CD1c-positive myeloid dendritic cell (primary cell): ENCODE results near the gene SLX4IP.

Experiments
- DNase-seq: peaks from one replicate; pipeline ENCODE4 v3.0.0-alpha.2; 2016; ENCODE audit errors: extremely low spot score

SLX4IP gene

DNA sequence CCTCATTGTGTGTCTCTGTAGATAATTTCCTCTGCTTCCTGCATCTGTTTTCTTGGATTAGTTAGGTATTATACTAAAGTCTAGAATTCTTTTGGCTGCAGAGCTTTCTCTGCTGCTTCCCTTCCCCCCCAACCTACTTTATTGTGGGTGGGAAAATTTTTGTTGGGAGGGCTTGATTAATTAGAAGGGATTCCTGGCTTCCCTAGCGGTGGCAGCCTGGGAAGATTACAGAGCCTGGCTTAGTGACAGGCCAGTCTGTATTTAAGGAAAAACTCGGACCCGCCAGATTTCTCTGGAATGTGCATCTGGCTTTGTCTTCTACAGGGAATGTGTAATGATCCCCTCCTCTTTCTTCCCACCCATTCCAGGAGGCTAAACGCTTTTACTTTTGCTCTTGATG is 31.2 kb downstream of the SLX4IP start:
- no peak for DNase-seq

DNA sequence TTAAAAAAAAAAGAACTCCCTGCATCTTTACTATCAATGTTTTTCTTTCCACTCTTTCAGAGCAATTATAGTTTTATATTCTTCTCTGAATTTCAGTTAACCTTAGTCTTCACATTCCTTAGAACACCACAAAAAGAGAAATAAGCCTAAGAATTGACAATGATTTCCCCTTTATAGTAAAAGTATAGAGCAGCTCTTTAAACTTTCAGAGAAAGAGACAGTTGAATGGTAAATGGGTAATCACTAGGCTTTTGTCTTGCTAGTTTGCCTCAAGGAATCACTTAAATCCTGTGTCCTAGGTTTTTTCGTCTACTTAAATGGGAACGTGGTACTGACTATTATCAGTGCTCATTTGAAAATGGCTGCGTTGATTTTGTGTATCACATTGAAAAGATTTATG is 31.8 kb downstream of the SLX4IP start:
- no peak for DNase-seq

- DNase-seq = no peak
Measured at GRCh38 chr20:10467681-10468339, 32.7 kb downstream of the SLX4IP start.

DNA sequence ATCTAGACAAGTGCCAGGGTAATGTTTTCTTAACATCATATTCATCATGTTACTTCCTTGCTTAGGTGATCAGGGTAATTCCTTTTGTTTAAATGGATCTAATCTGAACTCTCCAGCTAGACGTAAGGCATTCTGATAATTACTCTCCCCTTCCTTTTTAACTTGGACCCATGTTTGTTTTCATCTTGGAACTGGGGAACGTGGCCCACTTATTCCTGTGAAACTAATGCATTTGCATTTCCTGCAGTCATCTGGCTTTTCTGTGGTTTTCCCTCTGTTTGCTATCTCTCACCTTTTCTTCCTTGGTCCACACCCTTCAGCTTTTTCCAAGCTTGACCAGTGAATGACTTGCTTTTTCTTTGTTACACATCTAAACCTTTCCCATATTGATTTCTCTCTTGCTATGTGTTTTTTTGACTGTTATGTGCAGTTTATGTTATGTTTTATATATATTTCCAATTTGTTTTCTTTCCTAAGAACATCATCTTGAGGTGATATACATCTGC is 33.3 kb downstream of the SLX4IP start:
- DNase-seq = no peak

DNA sequence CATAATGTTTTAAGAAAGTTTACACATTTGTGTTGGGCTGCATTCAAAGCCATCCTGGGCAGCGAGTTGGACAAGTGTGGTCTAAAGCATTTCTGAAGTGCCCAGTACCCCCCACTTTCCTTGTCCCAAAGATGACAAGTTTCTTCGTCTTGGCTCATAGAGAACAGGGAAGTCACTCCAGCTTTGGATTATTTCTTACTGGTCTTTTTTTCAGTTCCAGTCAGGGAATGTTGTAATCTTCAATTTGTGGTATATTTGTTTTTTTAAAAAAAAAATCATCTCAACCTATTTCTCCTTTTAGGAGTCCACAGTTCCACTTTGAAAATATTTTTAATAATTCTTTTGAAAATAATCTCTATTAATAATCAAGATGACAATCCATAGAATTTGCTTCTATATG is 34.0 kb downstream of the SLX4IP start:
- DNase-seq = peak; percentile 79

DNA sequence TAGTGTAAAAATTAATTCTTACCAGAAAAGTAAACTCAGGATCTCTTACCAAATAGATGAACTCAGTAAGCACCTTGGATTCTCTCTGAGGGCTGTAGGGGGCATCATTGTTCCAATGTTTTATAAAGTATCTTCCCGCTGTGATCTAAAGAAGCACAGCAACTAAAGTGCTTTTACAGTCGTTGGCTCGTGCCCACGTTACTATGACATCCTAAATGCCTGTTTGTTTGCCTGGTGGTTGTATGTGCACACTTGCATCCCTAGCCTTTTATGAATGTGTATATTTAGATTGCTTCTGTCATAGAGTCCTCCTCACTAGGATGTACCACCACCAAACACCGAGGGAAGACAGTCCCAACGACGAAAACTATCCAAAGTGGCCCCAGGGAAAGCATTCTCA is 34.5 kb downstream of the SLX4IP start:
- DNase-seq = peak; percentile 74

DNA sequence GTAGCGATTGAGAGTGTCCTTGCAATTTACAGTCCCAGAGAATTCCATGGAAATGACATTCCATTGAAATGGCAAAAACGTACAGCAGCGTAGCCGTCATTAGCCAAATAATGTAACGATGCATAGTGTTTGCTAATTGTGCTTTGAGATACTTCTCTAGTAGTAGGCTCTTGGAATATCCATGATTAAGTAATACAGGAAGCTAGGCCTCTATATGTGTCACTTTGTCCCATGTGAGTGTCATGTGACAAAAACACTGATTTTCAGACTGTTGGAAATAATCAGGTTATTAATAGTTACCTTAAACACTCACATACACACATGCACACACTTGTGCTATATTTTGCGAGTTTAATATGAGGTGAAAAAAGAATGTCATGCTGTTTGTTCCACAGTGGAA is 35.2 kb downstream of the SLX4IP start:
- peak; percentile 54 for DNase-seq

GRCh38 chr20:10472871-10473270 is 37.8 kb downstream of the SLX4IP start:
- DNase-seq = no peak

DNA sequence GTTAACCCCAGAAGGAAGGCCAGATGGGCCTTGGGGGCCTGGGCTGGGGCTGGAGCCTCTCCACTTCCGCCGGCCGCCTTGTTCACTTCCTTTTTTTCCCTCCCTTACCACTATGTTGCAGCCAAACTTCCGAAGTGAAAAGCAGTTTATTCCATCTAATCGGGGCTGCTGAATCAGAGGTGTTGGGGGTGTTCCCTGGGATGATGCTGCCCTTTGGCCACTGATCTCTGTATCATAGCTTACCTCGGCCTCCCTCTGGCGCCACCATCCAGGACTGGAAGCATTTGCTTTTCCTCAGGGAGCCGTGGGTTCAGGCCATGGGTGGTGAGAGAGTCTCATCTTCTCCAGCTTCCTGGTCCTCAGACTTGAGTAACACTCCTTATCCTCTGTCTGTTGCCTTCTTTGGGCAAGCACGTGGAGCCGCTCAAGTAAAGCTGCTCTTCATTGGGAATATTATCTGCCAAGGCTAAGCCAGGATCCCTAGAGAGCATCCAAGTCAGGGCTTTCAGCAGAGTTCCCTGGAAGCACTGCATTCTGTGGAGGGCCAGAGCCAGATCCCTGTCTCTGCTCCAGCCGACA is 39.6 kb downstream of the SLX4IP start:
- peak; percentile 53 for DNase-seq

- DNase-seq = peak; percentile 89
Measured at GRCh38 chr20:10475225-10475624, 40.1 kb downstream of the SLX4IP start.

DNA sequence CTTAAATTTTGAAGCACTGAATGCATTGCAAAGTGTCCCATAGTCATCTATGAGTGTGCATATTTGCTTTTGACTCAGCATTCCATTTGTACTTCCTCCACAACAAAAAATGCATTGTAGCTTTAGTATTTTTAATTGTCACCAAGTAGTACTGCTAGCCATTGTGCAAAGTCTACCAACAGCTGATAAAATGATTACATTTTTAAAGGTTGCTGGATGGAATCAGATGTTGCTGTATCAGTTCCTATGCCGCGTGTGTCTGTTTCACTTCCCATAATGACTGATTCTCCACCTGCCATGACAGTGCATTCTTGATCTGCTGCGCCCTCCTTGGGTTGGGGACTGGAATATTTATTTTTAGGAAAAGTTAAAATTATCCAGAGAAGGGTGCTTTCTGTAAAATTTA is 41.2 kb downstream of the SLX4IP start:
- peak; percentile 91 for DNase-seq

DNA sequence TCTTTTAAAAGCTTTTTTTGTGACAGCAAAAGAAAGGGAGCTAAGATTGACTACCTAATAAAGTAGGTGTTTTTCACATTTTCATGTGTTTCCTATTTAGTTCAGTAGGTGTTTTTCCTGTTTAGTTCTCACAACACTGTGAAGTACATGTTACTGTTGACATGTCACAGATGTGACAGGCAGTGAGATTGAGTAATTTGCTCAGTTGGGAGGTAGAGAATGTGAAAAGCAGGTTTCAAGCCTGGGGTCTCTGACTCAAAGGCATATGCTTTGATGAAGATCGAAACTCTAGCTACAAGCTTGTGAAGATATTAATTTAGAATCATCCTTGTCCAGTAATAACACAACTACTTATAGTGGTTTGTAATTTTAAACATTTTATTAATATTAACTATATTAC is 43.1 kb downstream of the SLX4IP start:
- DNase-seq = no peak

GRCh38 chr20:10478930-10479329 is 43.8 kb downstream of the SLX4IP start:
- DNase-seq = no peak

DNA sequence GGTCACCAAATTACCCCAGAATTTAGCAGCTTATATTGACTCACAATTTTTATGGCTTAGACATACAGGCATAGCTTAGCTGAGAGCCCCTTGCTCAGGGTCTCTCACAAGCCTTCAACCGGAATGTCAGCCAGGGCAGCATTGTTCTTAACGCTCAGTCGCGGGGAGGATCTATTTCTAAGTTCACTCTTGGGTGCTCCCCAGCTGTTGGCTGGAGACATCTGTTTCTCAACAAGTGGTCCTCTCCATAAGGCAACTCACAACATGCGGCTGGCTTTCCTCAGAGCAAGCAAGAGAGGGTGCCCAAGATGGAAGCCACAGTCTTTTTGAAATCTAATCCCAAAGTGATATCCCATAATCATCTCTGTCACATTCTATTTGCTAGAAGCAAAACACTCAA is 46.6 kb downstream of the SLX4IP start:
- DNase-seq = no peak

DNA sequence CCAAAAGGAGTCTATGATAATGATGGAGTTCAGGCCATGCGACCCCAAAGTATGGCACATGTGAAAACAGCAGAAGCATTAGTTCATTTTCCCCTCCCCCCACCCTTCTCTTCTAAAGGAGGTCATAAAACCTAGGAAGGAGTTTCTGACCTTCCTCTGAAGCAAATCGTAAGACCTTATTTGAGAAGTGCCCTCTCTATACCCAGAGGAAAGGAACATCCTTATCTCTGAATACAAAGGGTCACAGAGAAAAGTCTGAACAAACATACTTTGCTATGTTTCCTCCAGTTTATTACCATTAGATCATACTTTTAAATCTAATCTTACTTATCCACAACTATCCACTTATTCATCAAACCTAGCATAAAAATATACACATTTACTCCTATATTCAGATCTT is 48.6 kb downstream of the SLX4IP start:
- DNase-seq = no peak

GRCh38 chr20:10487142-10488136 is 52.3 kb downstream of the SLX4IP start:
- peak; percentile 62 for DNase-seq

GRCh38 chr20:10488534-10488933 is 53.4 kb downstream of the SLX4IP start:
- peak; percentile 93 for DNase-seq

DNA sequence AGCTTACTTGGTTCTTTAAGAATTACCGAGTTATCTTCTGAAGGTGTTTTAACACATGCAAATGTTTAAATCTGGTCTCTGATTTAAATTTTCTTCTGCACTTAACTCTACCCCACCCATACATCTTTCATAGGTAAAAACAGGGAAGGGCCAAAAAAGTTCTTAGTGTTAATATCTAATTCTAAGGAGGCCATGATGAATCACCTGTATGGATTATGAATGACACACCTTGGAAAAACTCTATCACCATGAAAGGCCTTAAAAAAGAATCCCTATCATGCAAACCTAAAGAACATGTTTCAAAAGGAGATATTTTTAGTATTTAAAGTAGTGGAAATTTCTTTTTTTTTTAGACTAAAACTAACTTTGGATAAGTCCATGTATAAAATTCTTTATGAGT is 54.7 kb downstream of the SLX4IP start:
- DNase-seq = no peak

DNA sequence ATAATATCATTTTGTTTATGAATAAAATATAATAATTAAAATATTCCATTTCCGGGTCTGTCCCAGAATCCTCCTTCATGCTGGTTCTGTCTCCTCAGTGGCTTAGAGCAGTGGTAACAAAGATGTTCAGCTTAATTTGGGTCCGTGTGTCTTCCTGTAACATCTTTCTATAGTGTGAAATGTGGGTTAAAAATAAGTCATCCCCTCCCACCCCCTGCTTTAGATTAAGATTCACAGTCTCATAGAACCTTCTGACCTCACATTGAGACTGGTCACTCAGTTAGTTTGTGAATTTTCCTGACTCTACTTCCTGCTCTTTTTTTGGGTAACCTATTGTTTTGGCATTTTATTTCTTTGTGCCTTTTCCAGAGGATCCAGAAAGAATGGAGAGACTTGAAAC is 55.2 kb downstream of the SLX4IP start:
- peak; percentile 32 for DNase-seq

DNA sequence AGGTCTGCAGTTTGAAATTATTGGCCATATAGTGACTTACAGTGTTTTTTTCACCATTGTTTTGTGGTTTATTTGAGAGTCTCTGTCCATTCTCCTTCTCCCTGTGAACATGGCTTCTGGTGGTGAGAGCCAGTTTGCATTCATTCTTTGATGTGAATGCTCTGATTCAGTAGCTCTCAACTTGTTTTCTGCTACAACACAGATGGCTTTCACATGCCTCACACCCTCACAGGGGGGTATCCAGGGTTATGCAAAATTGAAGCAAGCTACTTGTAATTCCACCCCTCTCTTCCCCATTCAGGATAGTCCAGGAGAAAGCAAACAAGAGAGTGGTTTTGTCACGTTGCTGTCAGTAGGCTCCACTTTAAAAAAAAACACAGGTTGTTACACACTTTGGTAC is 55.6 kb downstream of the SLX4IP start:
- peak; percentile 62 for DNase-seq

DNA sequence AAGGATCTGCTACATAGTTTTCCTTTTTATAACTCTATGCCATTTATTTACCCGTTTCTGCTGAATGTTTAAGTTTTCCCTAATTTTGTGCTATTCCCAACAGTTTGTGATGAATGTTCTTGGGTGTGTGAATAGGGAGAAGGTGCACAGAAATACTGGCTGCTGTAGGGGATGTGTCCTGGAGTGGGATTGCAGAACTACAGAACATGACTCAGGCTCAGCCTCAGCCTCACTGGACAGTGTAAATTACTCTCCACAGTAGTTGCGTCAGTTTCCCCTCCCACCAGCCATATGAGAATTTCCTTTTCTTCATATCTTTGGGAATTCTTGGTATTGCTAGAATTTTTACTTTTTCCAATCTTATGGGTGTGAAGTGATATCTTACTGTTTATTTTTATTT is 57.0 kb downstream of the SLX4IP start:
- DNase-seq = peak; percentile 83

DNA sequence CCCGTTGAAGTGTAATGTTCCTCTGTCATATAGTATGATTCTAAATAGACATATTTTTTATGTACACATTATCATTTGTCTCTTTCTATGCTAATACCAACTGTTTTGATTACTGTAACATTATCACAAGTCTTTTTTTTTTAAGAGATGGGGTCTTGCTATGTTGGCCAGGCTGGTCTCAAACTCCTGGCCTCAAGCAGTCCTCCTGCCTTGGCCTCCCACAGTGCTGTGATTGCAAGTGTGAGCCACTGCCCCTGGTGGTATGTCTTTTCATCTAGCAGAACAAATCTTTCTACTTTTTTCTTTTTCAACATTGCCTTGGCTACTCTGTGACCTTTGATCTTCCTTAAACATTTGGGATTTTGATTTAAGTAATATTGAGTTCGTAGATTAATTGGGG is 57.7 kb downstream of the SLX4IP start:
- no peak for DNase-seq

DNA sequence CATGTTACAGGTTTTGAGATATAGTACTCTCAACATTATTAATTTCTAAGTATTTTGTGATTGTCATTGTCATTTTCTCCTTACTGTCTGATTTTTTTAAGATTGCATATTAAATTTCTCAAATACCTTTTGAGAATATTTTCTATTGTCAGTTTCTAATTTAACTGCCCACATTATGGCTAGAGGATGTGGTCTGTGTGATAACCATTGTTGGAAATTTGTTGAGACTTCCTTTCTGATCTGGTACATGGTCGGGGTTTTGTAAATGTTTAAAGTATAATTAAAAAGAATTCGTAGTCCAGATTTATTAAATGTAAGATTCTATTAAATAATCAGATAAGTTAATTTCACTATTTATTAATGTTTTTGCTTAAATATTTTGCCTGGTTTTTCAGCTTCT is 60.1 kb downstream of the SLX4IP start:
- no peak for DNase-seq
